ENCODE measurements around the gene SLC22A4.
A peak's percentile ranks its signal among the peaks of the same experiment; 100 is the strongest.

SLC22A4 gene

GRCh38 chr5:132275367-132276220 is 18.6 kb upstream of the SLC22A4 start:
- no peak for DNase-seq (ENCODE audit: low read depth)

- no peak for DNase-seq (ENCODE audit: low read depth)
Measured at GRCh38 chr5:132277256-132277655, 16.9 kb upstream of the SLC22A4 start.

GRCh38 chr5:132277971-132278853 is 16.0 kb upstream of the SLC22A4 start:
- no peak for DNase-seq (ENCODE audit: low read depth)

GRCh38 chr5:132279801-132280200 is 14.4 kb upstream of the SLC22A4 start:
- no peak for DNase-seq (ENCODE audit: low read depth)

GRCh38 chr5:132280371-132281240 is 13.6 kb upstream of the SLC22A4 start:
- DNase-seq (ENCODE audit: low read depth) = no peak

GRCh38 chr5:132281856-132282614 is 12.2 kb upstream of the SLC22A4 start:
- no peak for DNase-seq (ENCODE audit: low read depth)

GRCh38 chr5:132283423-132284043 is 10.7 kb upstream of the SLC22A4 start:
- no peak for DNase-seq (ENCODE audit: low read depth)

GRCh38 chr5:132289097-132289496 is 5.1 kb upstream of the SLC22A4 start:
- no peak for DNase-seq (ENCODE audit: low read depth)

GRCh38 chr5:132291026-132291425 is 3.2 kb upstream of the SLC22A4 start:
- no peak for DNase-seq (ENCODE audit: low read depth)

- DNase-seq (ENCODE audit: low read depth) = peak; percentile 59
Measured at GRCh38 chr5:132293066-132293991, 865 bp upstream of the SLC22A4 start.

- peak; percentile 58 for DNase-seq (ENCODE audit: low read depth)
Measured at GRCh38 chr5:132294728-132295504, 722 bp downstream of the SLC22A4 start.

GRCh38 chr5:132295505-132296411 is 1.6 kb downstream of the SLC22A4 start:
- DNase-seq (ENCODE audit: low read depth) = no peak

- no peak for DNase-seq (ENCODE audit: low read depth)
Measured at GRCh38 chr5:132296412-132297016, 2.3 kb downstream of the SLC22A4 start.

GRCh38 chr5:132297211-132297940 is 3.2 kb downstream of the SLC22A4 start:
- DNase-seq (ENCODE audit: low read depth) = no peak

GRCh38 chr5:132298298-132299212 is 4.4 kb downstream of the SLC22A4 start:
- DNase-seq (ENCODE audit: low read depth) = no peak

- DNase-seq (ENCODE audit: low read depth) = no peak
Measured at GRCh38 chr5:132299917-132300316, 5.7 kb downstream of the SLC22A4 start.
